Measurements from ENCODE around the gene DNASE1L2.

DNA sequence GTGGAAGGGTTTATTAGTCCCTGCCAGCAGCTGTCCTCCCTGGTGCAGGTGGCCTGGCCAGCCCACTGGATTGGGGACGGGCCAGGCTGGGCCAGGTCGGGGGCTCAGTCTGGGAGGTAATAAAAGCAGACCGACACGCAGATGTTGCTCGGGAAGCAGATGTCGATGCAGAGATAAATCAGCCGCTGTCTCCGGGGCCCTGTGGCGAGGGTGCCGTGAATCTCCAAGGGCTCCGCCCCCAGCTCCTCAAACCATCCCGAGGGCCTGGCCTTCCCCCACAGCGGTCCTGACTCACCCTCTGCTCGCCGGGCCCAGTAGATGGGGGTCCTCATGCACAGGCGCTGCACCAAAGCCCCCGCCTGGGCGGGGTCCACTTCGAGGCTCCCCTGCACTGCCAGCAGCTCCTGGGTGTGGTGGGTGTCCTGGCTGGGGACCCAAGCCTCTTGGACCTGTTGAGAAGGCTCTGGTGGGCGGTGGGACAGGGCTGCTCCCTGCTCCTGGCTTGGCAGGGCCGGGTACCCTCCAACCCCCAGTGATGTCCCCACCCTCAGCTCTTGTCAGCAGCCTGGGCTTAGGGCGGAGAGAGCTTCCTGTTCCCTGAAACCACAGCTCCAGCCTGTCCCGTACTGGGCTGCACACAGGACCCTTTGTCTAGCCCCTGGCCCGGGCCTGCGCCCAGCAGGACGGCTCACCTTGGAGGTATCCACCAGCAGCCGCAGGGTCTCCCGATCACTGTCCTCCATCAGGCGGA lies 26.8 kb upstream of the DNASE1L2 start:
- no peak for TF ChIP-seq GATA2 (IDR thresholded peaks at IDR 0.05; ENCODE audit: low read depth, low read length)
- TF ChIP-seq GATA3 (IDR thresholded peaks at IDR 0.05; ENCODE audit: low read depth, low read length), result no peak

Data from SH-SY5Y (cell line).